Measurements from ENCODE around the gene PAX8. TPM values are rescaled to one million over a fixed set of nuclear protein-coding genes. Genes with fewer than 3 reads are reported as not detected.

PAX8 gene
- total and polyA plus RNA-seq, 7 donors: 0.41 to 10.8 (median 0.93) TPM; not detected in 1

- WGBS, 2 donors: 89 to 96% methylated on average over 11 of the region's 11 CpGs
- H3K9me3 ChIP-seq: no peaks in the 10 kb centered on the region
- no peak for TF ChIP-seq CTCF (IDR thresholded peaks at IDR 0.05)
- H3K4me1 ChIP-seq: peaks cover 0 to 11% (median 6%) of the 10 kb centered on the region in 4 donors
- intact Hi-C loops (cut with DNase I): no loop called here
- no peaks in the 10 kb centered on the region for H3K36me3 ChIP-seq
- H3K4me3 ChIP-seq: no peak overlapping the region
- H3K27ac ChIP-seq: no peak overlapping the region
- no peaks in the 10 kb centered on the region for H3K27me3 ChIP-seq
- DNase-seq: no peak
Observed at GRCh38 chr2:113195923-113196501, 82.7 kb downstream of the PAX8 start.

GRCh38 chr2:113192459-113193100, 86.1 kb downstream of the PAX8 start:
- intact Hi-C loops (cut with DNase I): no loop called here
- Histone ChIP-seq H3K36me3 (no peaks in the 10 kb centered on the region), H3K4me3 (no peak overlapping the region), H3K27me3 (no peaks in the 10 kb centered on the region), H3K4me1 (no peaks in the 10 kb centered on the region), H3K9me3 (no peaks in the 10 kb centered on the region), H3K27ac (no peak overlapping the region)
- 91 to 92% methylated on average over 7 of the region's 7 CpGs for WGBS, 2 donors
- TF ChIP-seq POLR2A (IDR thresholded peaks at IDR 0.05): no peak
- no peak for TF ChIP-seq POLR2AphosphoS5 (IDR thresholded peaks at IDR 0.05)
- TF ChIP-seq EP300 (IDR thresholded peaks at IDR 0.05): no peak
- no peak for TF ChIP-seq CTCF (IDR thresholded peaks at IDR 0.05)
- no peak for DNase-seq

GRCh38 chr2:113190871-113191270, 87.8 kb downstream of the PAX8 start:
- H3K27ac ChIP-seq: no peak overlapping the region
- TF ChIP-seq CTCF (IDR thresholded peaks at IDR 0.05): no peak
- TF ChIP-seq POLR2A (IDR thresholded peaks at IDR 0.05): no peak
- no peak for TF ChIP-seq EP300 (IDR thresholded peaks at IDR 0.05)
- no peaks in the 10 kb centered on the region for H3K4me1 ChIP-seq
- intact Hi-C loops (cut with DNase I): no loop called here
- no peak for DNase-seq
- no peak overlapping the region for H3K4me3 ChIP-seq
- H3K36me3 ChIP-seq: no peaks in the 10 kb centered on the region
- H3K9me3 ChIP-seq: no peaks in the 10 kb centered on the region
- WGBS, 2 donors: 70 to 89% methylated on average over 1 of the region's 1 CpG
- no peaks in the 10 kb centered on the region for H3K27me3 ChIP-seq

GRCh38 chr2:113187771-113188170, 91.0 kb downstream of the PAX8 start:
- no peaks in the 10 kb centered on the region for H3K9me3 ChIP-seq
- no peaks in the 10 kb centered on the region for H3K4me1 ChIP-seq
- TF ChIP-seq POLR2AphosphoS5 (IDR thresholded peaks at IDR 0.05) (no peak), EP300 (IDR thresholded peaks at IDR 0.05) (no peak), CTCF (IDR thresholded peaks at IDR 0.05) (no peak), POLR2A (IDR thresholded peaks at IDR 0.05) (no peak)
- H3K36me3 ChIP-seq: no peaks in the 10 kb centered on the region
- no peak overlapping the region for H3K4me3 ChIP-seq
- intact Hi-C loops (cut with DNase I): no loop called here
- H3K27me3 ChIP-seq: no peaks in the 10 kb centered on the region
- DNase-seq: no peak
- no peak overlapping the region for H3K27ac ChIP-seq
- WGBS, 2 donors: 88 to 89% methylated on average over 6 of the region's 6 CpGs

- no peaks in the 10 kb centered on the region for H3K36me3 ChIP-seq
- H3K9me3 ChIP-seq: no peaks in the 10 kb centered on the region
- no peak overlapping the region for H3K27ac ChIP-seq
- no peaks in the 10 kb centered on the region for H3K4me1 ChIP-seq
- H3K27me3 ChIP-seq: no peaks in the 10 kb centered on the region
- TF ChIP-seq CTCF (IDR thresholded peaks at IDR 0.05) (no peak), POLR2AphosphoS5 (IDR thresholded peaks at IDR 0.05) (no peak), EP300 (IDR thresholded peaks at IDR 0.05) (no peak), POLR2A (IDR thresholded peaks at IDR 0.05) (no peak)
- WGBS, 2 donors: 84 to 88% methylated on average over 5 of the region's 5 CpGs
- intact Hi-C loops (cut with DNase I): no loop called here
- no peak overlapping the region for H3K4me3 ChIP-seq
- no peak for DNase-seq
Observed at GRCh38 chr2:113186433-113186796, 92.3 kb downstream of the PAX8 start.
